PC-9 (cell line): ENCODE results near the gene LDB1. TPM values are rescaled to one million over a fixed set of nuclear protein-coding genes. Genes with fewer than 3 reads are reported as not detected.
A peak's percentile ranks its signal among the peaks of the same experiment; 100 is the strongest.

Experiments
- BruUV-seq: library from RNA; stranded (reverse); fragments of 400-500 nt; replicated peaks from 2 replicates; lab custom pipeline; 2021; lab: Mats Ljungman, UMichigan
- CTCF ChIA-PET: fragments of 300-600 bp; sonication (Branson Sonifier 250); formaldehyde crosslinking; loops from one replicate; lab custom pipeline; 2022; ENCODE audit warnings: antibody characterized with exemption; lab: Charles Lee
- POLR2A ChIA-PET: fragments of 300-600 bp; sonication (Branson Sonifier 250); formaldehyde crosslinking; loops from one replicate; lab custom pipeline; 2022; ENCODE audit warnings: antibody characterized with exemption; ENCODE audit not compliant: unreplicated experiment; lab: Charles Lee
- DNase-seq, 2 experiments: peaks; one replicate each; pipeline versions ENCODE4 v3.0.0 to v3.0.0-alpha.2; 2015 to 2022; ENCODE audit warnings: mixed read lengths in 1 of 2
- H2AFZ ChIP-seq: fragments of 200-600 bp; sonication (generic); 2 replicates; pipeline ENCODE4 v1.8.1; 2017; ENCODE audit warnings: antibody characterized with exemption
- H3F3A ChIP-seq: fragments of 200-600 bp; sonication (generic); 2 replicates; pipeline ENCODE4 v1.8.1; 2017; ENCODE audit warnings: antibody characterized with exemption, mild to moderate bottlenecking, low read depth; ENCODE audit not compliant: insufficient read depth
- H3K27ac ChIP-seq: fragments of 200-600 bp; sonication (generic); 2 replicates; pipeline ENCODE4 v1.6.1; 2016; ENCODE audit warnings: mixed run types
- H3K27me3 ChIP-seq: fragments of 200-600 bp; sonication (generic); 2 replicates; pipeline ENCODE4 v1.6.1; 2016; ENCODE audit warnings: low read depth, mixed run types; ENCODE audit not compliant: insufficient read depth
- H3K36me3 ChIP-seq: fragments of 200-600 bp; sonication (generic); 2 replicates; pipeline ENCODE4 v1.6.1; 2016; ENCODE audit warnings: low read depth, mixed run types
- H3K4me1 ChIP-seq: fragments of 200-600 bp; sonication (generic); replicated peaks from 2 replicates; pipeline ENCODE4 v1.6.1; 2016; ENCODE audit warnings: mixed run types; ENCODE audit not compliant: insufficient read depth
- H3K4me2 ChIP-seq: fragments of 200-600 bp; sonication (generic); 2 replicates; pipeline ENCODE4 v1.6.1; 2017; ENCODE audit warnings: mixed run types
- H3K4me3 ChIP-seq: fragments of 200-600 bp; sonication (generic); 2 replicates; pipeline ENCODE4 v1.6.1; 2016; ENCODE audit warnings: mixed run types
- H3K79me2 ChIP-seq: fragments of 200-600 bp; sonication (generic); 2 replicates; pipeline ENCODE4 v1.6.1; 2017; ENCODE audit warnings: low read depth, mixed run types
- H3K9me2 ChIP-seq: fragments of 200-600 bp; sonication (generic); 2 replicates; pipeline ENCODE4 v1.8.1; 2017; ENCODE audit warnings: mild to moderate bottlenecking; ENCODE audit not compliant: insufficient read depth
- H3K9me3 ChIP-seq: fragments of 200-600 bp; sonication (generic); 2 replicates; pipeline ENCODE4 v1.8.1; 2016; ENCODE audit warnings: low read depth; ENCODE audit not compliant: insufficient read depth
- H4K20me1 ChIP-seq: fragments of 200-600 bp; sonication (generic); 2 replicates; pipeline ENCODE4 v1.8.1; 2017; ENCODE audit not compliant: insufficient read depth
- EZH2 ChIP-seq: fragments of 200-600 bp; sonication (generic); IDR thresholded peaks from 2 replicates; pipeline ENCODE4 v1.8.0; 2017; ENCODE audit warnings: antibody characterized with exemption, low read depth
- intact Hi-C: fragments of 100-400 bp; cut with micrococcal nuclease; formaldehyde crosslinking; loops from one replicate; pipeline ENCODE4 v1.10.0; 2022; ENCODE audit not compliant: unreplicated experiment
- total RNA-seq: library from RNA; stranded (reverse); gene quantifications from 2 replicates; pipeline ENCODE4 v1.2.3, GENCODE V29; 2021
- TF ChIP-seq, protein P1 (sequence below): fragments of 200-600 bp; sonication (generic); conservative IDR thresholded peaks from 2 replicates; pipeline ENCODE4 v1.6.1; 2017; ENCODE audit warnings: mixed run types, antibody characterized with exemption, mild to moderate bottlenecking, moderate library complexity

Gene LDB1
- total RNA-seq, 1 experiment from 2014 or later = 38.5 TPM

DNA sequence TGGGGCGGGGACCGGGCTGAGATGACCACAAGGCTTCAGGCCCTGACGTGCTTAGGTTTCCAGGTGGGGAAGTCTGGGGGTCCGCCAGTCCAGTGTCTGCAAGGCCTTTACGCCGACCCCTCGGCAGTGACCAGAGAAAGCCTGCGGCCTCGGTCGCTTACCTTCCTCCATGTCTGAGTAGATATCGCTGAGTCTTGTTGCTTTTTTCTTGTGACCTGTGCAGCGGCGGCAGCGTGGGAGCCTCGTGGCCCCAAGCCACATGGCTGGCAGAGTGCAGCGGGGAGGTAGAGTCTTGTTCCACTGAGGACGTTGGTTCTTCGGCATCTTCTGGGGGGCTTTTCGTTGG is 32.4 kb upstream of the LDB1 start:
- no peak for TF ChIP-seq EZH2
- TF ChIP-seq, protein P1, sequence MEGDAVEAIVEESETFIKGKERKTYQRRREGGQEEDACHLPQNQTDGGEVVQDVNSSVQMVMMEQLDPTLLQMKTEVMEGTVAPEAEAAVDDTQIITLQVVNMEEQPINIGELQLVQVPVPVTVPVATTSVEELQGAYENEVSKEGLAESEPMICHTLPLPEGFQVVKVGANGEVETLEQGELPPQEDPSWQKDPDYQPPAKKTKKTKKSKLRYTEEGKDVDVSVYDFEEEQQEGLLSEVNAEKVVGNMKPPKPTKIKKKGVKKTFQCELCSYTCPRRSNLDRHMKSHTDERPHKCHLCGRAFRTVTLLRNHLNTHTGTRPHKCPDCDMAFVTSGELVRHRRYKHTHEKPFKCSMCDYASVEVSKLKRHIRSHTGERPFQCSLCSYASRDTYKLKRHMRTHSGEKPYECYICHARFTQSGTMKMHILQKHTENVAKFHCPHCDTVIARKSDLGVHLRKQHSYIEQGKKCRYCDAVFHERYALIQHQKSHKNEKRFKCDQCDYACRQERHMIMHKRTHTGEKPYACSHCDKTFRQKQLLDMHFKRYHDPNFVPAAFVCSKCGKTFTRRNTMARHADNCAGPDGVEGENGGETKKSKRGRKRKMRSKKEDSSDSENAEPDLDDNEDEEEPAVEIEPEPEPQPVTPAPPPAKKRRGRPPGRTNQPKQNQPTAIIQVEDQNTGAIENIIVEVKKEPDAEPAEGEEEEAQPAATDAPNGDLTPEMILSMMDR = no peak
- Histone ChIP-seq H3K9me2 (no peaks in the 10 kb centered on the region), H3K4me3 (peak overlapping the region; percentile 76), H3F3A (peaks cover 46% of the 10 kb centered on the region), H3K27ac (peak overlapping the region; percentile 98), H3K36me3 (peaks cover 10% of the 10 kb centered on the region), H4K20me1 (peaks cover 30% of the 10 kb centered on the region), H3K79me2 (peaks cover 53% of the 10 kb centered on the region), H3K27me3 (no peaks in the 10 kb centered on the region), H2AFZ (0 out of 2 replicates have a peak overlapping the region, but pooled peaks have one; percentile 15), H3K4me1 (peaks cover 32% of the 10 kb centered on the region), H3K9me3 (no peaks in the 10 kb centered on the region), H3K4me2 (peak overlapping the region; percentile 98)
- intact Hi-C loops = loop anchor here (1.0 to 10.0 kb wide), 3 partner anchors 20 to 352 kb away; partner anchors contain the start of genes ACTR1A and SUFU
- ChIA-PET POLR2A (no interaction called here), CTCF (no interaction called here)
- no TSS peak for BruUV-seq
- DNase-seq = no peak

DNA sequence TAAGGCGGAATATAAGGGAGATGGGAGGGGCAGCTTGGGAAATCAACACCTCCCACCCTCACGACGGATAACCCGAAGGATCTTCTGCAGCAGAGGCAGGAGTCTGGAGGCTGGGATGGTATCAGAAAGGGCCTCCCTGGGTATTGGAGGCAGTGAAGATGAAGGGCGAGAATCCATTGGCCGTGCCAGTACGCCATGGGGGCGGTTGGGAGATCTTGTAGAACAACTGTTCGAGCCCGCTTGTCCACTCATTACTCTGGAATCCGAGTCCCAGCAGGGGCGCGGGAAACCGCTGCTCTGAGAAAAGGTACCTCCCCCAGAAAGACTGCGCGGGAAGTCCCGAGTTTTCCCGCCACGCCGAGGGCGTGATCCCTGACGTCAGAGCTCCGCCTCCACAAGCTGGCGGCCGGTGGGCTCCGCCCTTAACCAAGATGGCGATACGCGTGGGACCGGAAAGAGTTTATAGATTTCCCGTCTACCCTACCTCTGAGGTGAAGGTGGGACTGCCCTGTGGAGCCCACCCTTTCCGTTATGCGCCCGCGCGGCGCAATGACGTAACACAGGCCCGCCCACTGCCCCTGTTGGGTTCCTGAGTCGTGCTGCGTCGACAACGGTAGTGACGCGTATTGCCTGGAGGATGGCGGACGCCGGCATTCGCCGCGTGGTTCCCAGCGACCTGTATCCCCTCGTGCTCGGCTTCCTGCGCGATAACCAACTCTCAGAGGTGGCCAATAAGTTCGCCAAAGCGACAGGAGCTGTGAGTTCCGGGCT is 31.8 kb upstream of the LDB1 start, which contains the start of gene NOLC1:
NOLC1 (plus strand) TSS at position 616 of the 771 bp plus-strand sequence; CDS start at position 638, 22 bp downstream.
- Histone ChIP-seq H3K27ac (peak within 1 kb of the TSS; percentile 98), H3K4me3 (peak within 1 kb of the TSS; percentile 76), H4K20me1 (peaks cover 25% of the 10 kb centered on the region), H3K4me2 (peak within 1 kb of the TSS; percentile 98), H2AFZ (0 out of 2 replicates have a peak within 1 kb of the TSS, but pooled peaks have one; percentile 15), H3F3A (peaks cover 44% of the 10 kb centered on the region), H3K4me1 (peaks cover 32% of the 10 kb centered on the region), H3K27me3 (no peaks in the 10 kb centered on the region), H3K36me3 (peaks cover 6% of the 10 kb centered on the region), H3K79me2 (peaks cover 47% of the 10 kb centered on the region), H3K9me2 (no peaks in the 10 kb centered on the region), H3K9me3 (no peaks in the 10 kb centered on the region)
- DNase-seq = peak; percentile 92 to 95
- ChIA-PET POLR2A (interaction anchor here (0.5 to 0.7 kb wide), 3 partner anchors 49 to 348 kb away, joined by 3 to 4 read pairs (median 3); no protein-coding TSS in a partner anchor), CTCF (no interaction called here)
- intact Hi-C loops = loop anchor here (1.0 to 10.0 kb wide), 3 partner anchors 20 to 353 kb away; partner anchors contain the start of genes ACTR1A and SUFU
- TF ChIP-seq, protein P1 = no peak
- TF ChIP-seq EZH2 = no peak
- no TSS peak for BruUV-seq

DNA sequence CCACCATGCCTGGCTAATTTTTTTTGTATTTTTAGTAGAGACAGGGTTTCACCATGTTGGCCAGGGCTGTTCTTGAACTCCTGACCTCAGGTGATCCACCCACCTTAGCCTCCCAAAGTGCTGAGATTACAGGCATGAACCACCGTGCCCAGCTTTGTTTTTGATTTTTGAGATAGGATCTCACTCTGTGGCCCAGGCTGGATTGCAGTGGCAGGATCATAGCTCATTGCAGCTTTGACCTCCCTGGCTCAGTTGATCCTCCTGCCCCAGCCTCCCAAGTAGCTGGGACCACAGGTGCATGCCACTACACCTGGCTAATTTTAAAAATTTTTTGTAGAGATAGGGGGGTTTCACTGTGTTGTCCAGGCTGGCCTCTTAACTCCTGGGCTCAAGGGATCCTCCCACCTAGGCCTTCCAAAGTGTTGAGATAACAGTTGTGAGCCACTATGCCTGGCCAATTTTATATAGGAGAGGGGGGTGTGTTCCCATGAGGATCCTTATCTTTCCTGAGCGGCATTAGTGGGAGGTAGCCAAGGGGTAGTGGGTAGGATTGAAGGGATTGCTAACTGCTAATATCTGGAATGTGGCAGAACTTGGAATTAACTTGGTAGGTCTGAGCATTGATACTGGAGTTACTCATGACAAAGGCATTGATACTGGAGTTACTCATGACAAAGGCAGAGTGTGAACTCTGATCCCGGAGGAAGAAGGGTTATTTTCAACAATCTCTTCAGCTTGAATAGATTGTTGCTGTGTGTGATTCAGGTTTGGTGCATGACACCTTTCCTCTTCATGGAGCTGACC is 31.0 kb upstream of the LDB1 start:
- peak in 1 of 2 experiments; percentile 88 for DNase-seq
- Histone ChIP-seq H3K4me2 (peak overlapping the region; percentile 83), H4K20me1 (peaks cover 18% of the 10 kb centered on the region), H2AFZ (no peak overlapping the region), H3K27ac (peak overlapping the region; percentile 98), H3K27me3 (no peaks in the 10 kb centered on the region), H3K4me1 (peaks cover 32% of the 10 kb centered on the region), H3K36me3 (peaks cover 5% of the 10 kb centered on the region), H3K4me3 (peak overlapping the region; percentile 50; the same call in 1 of the 2 replicates), H3F3A (peaks cover 43% of the 10 kb centered on the region), H3K79me2 (peaks cover 39% of the 10 kb centered on the region), H3K9me3 (no peaks in the 10 kb centered on the region), H3K9me2 (no peaks in the 10 kb centered on the region)
- CTCF ChIA-PET = no interaction called here
- intact Hi-C loops = loop anchor here (10.0 kb wide), 1 partner anchor 354 kb away; the partner anchor contains the start of genes ACTR1A and SUFU
- POLR2A ChIA-PET = interaction anchor here (0.5 to 0.8 kb wide), 3 partner anchors 84 to 349 kb away, joined by 3 to 5 read pairs (median 4); no protein-coding TSS in a partner anchor
- TF ChIP-seq, protein P1 = no peak
- no peak for TF ChIP-seq EZH2
- TSS peak; percentile 69 for BruUV-seq
